Measurements from ENCODE around the gene CTIF.
"Not testable (repeated sequence)": the region's sequence is repeated elsewhere in the genome, so short reads cannot be mapped to it uniquely, and the experiment has no call there.

The CTIF gene

GRCh38 chr18:48867978-48868377 lies 329.1 kb downstream of the CTIF start:
- in situ Hi-C loops (cut with HindIII; ENCODE audit: low sequenced_read_pairs), result no loop called here

DNA sequence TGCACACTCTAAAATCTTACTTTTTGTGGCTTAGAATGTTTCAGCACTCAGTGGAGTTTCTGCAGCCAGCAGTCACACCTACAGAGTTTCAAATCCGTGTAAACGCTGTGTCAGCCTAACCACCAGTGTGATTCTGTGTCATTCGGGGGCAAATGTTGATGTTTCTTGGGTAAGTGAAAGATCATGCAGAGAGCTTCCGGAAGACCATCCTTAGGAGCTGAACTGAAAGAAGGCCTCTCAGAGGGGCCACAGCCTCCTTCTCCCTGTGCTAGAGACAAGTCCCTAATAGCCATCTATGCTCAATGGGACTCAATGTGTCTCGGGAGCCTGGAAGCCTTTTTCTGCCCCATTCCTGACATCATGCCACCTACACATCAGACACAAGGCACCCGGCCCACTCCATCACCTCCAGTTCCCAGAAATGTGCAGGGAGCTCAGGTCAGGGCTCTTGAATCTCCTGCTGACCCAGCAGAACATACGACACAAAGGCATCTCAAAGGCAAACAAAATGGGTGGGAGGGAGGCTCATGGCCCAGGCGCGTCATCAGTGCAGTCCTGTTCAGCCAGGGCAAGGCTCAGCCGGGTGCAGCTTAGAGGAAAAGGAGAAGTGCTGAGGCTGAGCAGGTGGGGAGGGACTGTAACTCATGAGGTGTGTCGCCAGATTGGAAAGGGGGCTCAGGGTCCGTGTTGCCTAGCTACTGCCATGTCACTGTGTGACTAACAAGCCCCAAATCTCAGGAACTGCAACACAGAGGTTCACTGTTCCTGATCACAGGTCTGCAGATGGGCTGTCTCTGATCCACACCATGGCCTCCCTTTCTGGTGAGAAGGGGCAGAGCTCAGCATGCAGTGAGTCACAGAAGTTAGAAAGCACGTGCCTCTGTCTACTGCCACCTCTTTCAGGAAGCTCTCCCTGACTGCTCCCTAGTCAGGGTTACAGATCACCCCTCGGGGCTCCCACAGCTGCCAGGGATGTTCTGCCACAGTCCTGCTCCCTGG lies 329.9 kb downstream of the CTIF start:
- in situ Hi-C loops (cut with HindIII; ENCODE audit: low sequenced_read_pairs), result no loop called here

- in situ Hi-C loops (cut with HindIII; ENCODE audit: low sequenced_read_pairs), result no loop called here
Measured at GRCh38 chr18:48869591-48869990, 330.8 kb downstream of the CTIF start.

DNA sequence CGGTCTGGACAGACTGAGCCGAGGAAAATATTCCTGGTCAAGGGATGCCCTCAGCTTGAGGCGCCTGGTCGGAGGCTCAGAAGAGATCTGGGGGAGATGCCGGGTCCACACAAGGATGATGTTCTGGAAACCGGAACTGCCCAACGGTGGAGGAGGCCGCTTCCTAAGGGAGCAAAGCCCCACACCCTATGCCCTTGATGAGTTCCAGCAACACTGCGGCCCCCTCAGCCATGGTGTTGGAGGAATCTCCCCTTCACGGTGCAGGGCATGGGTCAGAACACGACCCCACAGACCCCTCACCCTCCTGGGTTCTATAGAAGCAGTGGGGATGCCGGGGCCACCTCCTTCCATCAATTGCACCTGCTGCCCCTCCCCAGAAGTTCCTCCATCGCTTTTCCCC lies 332.1 kb downstream of the CTIF start:
- in situ Hi-C loops (cut with HindIII; ENCODE audit: low sequenced_read_pairs), result not testable (repeated sequence)

GRCh38 chr18:48871391-48872166 lies 332.7 kb downstream of the CTIF start:
- in situ Hi-C loops (cut with HindIII; ENCODE audit: low sequenced_read_pairs), result no loop called here

- in situ Hi-C loops (cut with HindIII; ENCODE audit: low sequenced_read_pairs), result no loop called here
Measured at GRCh38 chr18:48872234-48873145, 333.7 kb downstream of the CTIF start.

DNA sequence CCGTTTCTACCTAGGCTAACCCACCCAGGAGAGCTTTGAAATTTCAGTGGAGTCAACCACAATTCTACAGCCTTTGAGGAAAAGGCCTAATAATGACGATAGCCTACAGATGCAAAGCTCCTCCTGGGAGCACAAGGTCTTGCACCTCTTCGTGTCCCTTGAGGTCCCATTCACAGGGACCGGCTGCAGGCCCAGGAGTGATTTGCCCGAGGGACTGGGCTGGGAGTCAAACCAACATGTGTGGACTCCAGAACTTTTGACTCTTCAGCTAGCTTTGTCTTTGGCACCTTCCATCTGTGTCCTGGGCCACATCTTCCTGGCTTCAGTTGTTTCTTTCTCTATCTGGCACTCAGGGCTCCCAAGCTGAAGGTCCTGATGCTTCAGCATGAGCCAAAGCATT lies 335.4 kb downstream of the CTIF start:
- in situ Hi-C loops (cut with HindIII; ENCODE audit: low sequenced_read_pairs), result no loop called here

GRCh38 chr18:48874701-48875162 lies 335.9 kb downstream of the CTIF start:
- in situ Hi-C loops (cut with HindIII; ENCODE audit: low sequenced_read_pairs), result loop anchor here (5.0 kb wide), 1 partner anchor 92 kb away; no protein-coding TSS in a partner anchor

DNA sequence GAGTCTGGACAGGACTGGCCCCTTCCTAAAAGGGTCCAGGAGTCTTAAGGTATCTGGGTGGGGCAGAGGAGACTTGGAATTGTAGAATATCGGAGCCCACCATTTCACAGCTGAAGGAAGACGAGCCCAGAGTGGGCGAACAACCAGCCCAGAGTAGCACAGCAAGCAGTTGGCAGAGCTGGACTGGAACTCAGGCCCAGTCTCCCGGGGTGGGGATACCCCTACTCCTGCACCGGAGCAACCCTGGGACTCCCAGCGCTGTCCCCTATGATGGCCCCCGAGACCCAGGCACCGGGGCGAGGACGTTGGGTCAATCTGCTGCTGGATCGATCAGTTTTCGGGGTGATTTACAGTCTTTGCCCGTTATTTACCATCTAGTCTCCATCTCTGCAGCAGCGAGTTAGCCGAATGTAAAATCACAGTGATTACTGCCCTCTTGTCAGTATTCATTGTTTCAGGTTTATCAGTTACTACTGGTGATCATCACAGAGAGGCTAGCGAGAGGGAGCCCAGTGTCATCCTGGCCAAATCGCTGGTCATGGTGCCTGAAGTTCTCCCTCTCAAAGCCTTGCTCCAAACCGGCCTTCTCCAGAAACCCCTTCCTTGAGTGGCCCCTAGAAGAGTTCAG lies 336.6 kb downstream of the CTIF start:
- in situ Hi-C loops (cut with HindIII; ENCODE audit: low sequenced_read_pairs), result loop anchor here (5.0 kb wide), 1 partner anchor 93 kb away; no protein-coding TSS in a partner anchor

GRCh38 chr18:48875942-48876511 lies 337.2 kb downstream of the CTIF start:
- in situ Hi-C loops (cut with HindIII; ENCODE audit: low sequenced_read_pairs), result loop anchor here (5.0 kb wide), 1 partner anchor 94 kb away; no protein-coding TSS in a partner anchor

DNA sequence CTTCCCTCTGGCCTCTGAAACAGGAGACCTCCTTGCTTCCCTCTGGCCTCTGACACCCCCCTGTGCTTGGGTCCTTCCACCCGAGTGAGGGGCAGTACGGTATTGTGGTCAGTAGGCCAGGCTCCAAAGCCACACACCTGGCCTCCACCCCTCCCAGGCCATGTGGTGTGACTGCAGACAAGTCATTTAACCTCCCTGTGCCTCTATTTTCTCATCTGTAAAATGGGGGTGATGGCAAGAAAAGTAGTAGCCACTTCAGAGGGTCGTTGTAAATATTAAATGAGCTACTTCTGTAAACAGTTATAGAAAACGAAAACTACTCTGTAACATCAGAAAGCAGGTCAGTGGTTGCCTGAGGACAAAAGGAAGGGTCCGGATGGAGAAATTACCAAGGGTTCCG lies 337.8 kb downstream of the CTIF start:
- in situ Hi-C loops (cut with HindIII; ENCODE audit: low sequenced_read_pairs), result loop anchor here (5.0 kb wide), 1 partner anchor 94 kb away; no protein-coding TSS in a partner anchor

DNA sequence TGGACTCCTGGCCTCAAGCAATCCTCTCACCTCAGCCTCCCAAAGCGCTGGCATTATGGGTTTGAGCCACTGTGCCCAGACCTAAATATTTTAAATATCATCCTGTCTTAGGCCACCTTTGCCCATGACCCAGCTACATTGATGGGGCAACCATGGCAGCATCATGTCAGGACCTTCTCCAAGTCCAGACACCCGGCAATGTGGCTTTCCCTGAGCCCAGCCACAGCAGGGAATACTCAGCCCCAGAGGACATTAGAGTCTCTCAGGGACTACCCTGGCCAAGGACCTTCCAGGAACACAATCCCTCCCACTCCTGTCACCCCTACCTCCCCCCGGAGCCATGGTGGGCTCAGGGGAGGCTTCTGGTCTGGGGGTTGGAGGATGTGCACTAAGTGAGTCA lies 339.1 kb downstream of the CTIF start:
- in situ Hi-C loops (cut with HindIII; ENCODE audit: low sequenced_read_pairs), result loop anchor here (5.0 kb wide), 1 partner anchor 96 kb away; no protein-coding TSS in a partner anchor

DNA sequence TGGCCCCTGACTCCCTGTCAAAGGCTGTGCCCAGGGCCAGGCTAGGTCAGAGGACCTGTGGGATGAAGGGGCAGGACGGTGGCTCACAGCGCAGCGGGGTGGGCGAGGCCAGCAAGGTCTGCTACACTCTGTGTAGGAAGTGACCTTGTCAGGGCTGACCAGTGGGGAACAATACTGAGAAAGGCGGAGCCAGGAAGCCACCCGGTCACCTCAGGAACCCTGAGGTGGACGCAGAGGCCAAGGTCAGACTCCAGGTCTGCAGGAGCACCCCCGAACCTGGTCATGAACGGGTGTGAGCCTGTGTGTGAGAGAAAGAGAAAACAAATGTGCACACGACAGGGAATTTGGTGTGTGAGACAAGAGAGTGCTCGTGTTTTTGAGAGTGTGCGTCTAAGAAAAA lies 339.6 kb downstream of the CTIF start:
- in situ Hi-C loops (cut with HindIII; ENCODE audit: low sequenced_read_pairs), result loop anchor here (5.0 kb wide), 1 partner anchor 96 kb away; no protein-coding TSS in a partner anchor

DNA sequence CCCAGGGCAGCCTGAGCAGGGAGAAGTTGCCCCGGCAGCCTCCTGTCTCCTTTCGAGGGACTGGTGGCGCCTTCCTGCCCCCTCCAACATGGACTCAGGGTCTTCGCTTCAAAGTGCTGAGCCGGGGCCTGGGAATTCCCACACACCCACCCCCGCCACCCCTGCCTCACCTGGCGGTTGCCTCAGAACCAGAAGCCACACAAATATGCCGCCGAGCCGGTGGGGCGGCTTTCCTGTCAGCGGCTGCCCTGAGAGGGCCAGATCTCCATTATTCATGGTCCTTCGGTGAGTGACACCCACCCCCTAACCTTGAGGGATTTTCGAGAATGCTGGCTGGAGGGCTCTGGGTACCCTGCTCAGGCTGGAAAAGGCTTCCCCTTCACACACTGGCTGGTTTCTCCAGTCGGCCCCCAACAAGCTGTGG lies 340.2 kb downstream of the CTIF start:
- in situ Hi-C loops (cut with HindIII; ENCODE audit: low sequenced_read_pairs), result loop anchor here (5.0 kb wide), 1 partner anchor 97 kb away; no protein-coding TSS in a partner anchor

DNA sequence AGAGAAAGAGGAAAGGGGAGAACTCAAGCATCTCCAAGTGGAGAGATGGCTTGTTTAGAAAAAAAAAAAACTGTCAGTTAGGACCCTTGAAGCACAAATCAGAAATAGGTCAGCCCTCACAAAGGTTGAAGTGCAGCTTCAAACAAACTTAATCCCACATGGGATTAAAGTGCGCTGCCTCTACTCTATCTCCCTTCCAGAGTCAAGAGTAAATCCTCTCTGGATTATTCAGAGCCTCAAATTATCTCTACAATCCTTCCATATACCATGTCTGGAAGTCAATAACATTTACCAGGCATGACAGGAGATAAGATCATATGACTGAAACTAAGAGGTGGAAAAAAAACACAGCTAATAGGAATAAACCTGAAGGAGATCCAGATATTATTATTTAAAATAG lies 342.1 kb downstream of the CTIF start:
- in situ Hi-C loops (cut with HindIII; ENCODE audit: low sequenced_read_pairs), result no loop called here

DNA sequence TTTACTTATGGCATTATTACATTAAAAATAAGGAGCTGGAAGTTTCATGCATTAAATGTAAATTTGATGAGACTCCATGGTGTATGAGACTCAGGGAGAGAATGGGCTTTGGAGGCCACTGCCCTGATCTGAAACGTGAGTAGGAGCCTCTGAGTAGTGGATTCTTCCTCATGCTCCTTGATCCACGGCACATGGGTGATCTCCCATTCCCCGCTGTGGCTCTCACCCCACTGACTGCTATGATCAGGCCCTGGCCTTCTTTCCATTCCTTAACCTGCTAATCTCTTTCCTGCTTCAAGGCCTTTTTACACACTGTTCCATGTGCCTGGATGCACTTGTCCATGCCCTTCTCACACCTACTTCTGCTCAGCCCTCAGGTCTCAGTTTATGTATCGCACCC lies 343.5 kb downstream of the CTIF start:
- in situ Hi-C loops (cut with HindIII; ENCODE audit: low sequenced_read_pairs), result no loop called here

- in situ Hi-C loops (cut with HindIII; ENCODE audit: low sequenced_read_pairs), result no loop called here
Measured at GRCh38 chr18:48884306-48884705, 345.5 kb downstream of the CTIF start.

DNA sequence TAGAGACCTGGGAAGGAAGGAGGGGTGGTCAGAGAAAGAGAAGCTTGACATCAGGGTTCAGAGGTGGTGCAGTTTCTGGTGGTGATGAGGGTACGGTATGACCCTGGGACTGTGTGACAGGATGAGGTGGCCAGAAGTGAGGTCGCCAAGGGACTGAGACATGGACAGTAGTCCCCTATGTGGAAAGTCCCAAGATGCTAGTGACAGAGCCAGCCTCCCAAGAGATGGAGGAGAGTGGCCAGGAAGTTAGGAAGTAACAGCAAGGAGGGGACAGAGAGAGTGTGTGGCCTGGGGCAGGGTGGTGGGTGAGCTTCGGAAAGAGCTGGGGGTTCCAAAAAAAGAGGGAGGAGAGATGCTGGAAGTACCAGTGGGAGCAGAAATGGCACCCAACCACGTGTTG lies 345.9 kb downstream of the CTIF start:
- in situ Hi-C loops (cut with HindIII; ENCODE audit: low sequenced_read_pairs), result no loop called here

- in situ Hi-C loops (cut with HindIII; ENCODE audit: low sequenced_read_pairs), result no loop called here
Measured at GRCh38 chr18:48885266-48885923, 346.6 kb downstream of the CTIF start.

Data from endothelial cell of hepatic sinusoid (primary cell).